SK-N-SH (cell line): ENCODE data around the gene GLRX5. TPM values are rescaled to one million over a fixed set of nuclear protein-coding genes. Genes with fewer than 3 reads are reported as not detected.

Experiments
- CTCF ChIA-PET: fragments of 300-600, 350-600 bp; formaldehyde crosslinking; extraction: SDS; loops from one replicate; lab custom pipeline; 2021; lab: Yijun Ruan, JAX
- POLR2A ChIA-PET: fragments of 350-600 bp; sonication (Branson Sonifier 250); formaldehyde crosslinking; extraction: SDS; loops from one replicate; lab custom pipeline; 2020; ENCODE audit warnings: antibody characterized with exemption, inconsistent platforms; lab: Yijun Ruan, JAX
- DNase-seq: peaks from one replicate; pipeline ENCODE4 v3.0.0; 2012
- H2AFZ ChIP-seq: fragments of 200-600 bp; sonication (generic); 2 replicates; pipeline ENCODE4 v1.8.1; 2016; ENCODE audit warnings: antibody characterized with exemption, mild to moderate bottlenecking, low read depth
- H3F3A ChIP-seq: fragments of 200-600 bp; sonication (generic); replicated peaks from 2 replicates; pipeline ENCODE3; 2016; ENCODE audit warnings: antibody characterized with exemption, mild to moderate bottlenecking; ENCODE audit not compliant: insufficient read depth
- H3K27ac ChIP-seq, 2 experiments: fragments of 200-500 bp in 1 of 2; fragments of 200-600 bp in 1 of 2; sonication (Bioruptor generic) in 1 of 2; sonication (generic), shearing (Covaris generic) in 1 of 2; 2 replicates each; pipeline versions ENCODE4 v1.5.1 to v1.6.1; 2014 to 2016; ENCODE audit warnings: low read depth in 2 of 2, inconsistent platforms in 1 of 2, low read length in 1 of 2, mild to moderate bottlenecking in 1 of 2, mixed read lengths in 1 of 2
- H3K27me3 ChIP-seq: fragments of 200-600 bp; sonication (generic), shearing (Covaris generic); 2 replicates; pipeline ENCODE4 v1.6.1; 2016; ENCODE audit warnings: mixed run types; ENCODE audit not compliant: insufficient read depth
- H3K36me3 ChIP-seq, 2 experiments: fragments of 200-500 bp in 1 of 2; fragments of 200-600 bp in 1 of 2; sonication (Bioruptor generic) in 1 of 2; sonication (generic) in 1 of 2; replicated peaks in 1 of 2; 2 replicates each; pipeline versions ENCODE3 to v1.5.1; 2014 to 2016; ENCODE audit warnings: low read length in 1 of 2, mild to moderate bottlenecking in 1 of 2; ENCODE audit not compliant: insufficient read depth in 2 of 2, control insufficient read depth in 1 of 2
- H3K4me1 ChIP-seq, 2 experiments: fragments of 200-500 bp in 1 of 2; fragments of 200-600 bp in 1 of 2; sonication (Bioruptor generic) in 1 of 2; sonication (generic), shearing (Covaris generic) in 1 of 2; 2 replicates each; pipeline versions ENCODE4 v1.5.1 to v1.6.1; 2014 to 2016; ENCODE audit warnings: low read depth in 1 of 2, low read length in 1 of 2, mixed run types in 1 of 2; ENCODE audit not compliant: insufficient read depth in 2 of 2, control insufficient read depth in 1 of 2
- H3K4me2 ChIP-seq: fragments of 200-600 bp; sonication (generic), shearing (Covaris generic); 2 replicates; pipeline ENCODE4 v1.6.1; 2017; ENCODE audit warnings: mixed run types
- H3K4me3 ChIP-seq, 2 experiments: fragments of 200-500 bp in 1 of 2; fragments of 200-600 bp in 1 of 2; sonication (Bioruptor generic) in 1 of 2; sonication (generic), shearing (Covaris generic) in 1 of 2; 2 replicates each; pipeline versions ENCODE4 v1.5.1 to v1.8.1; 2014 to 2016; ENCODE audit warnings: low read depth in 2 of 2, inconsistent platforms in 1 of 2, low read length in 1 of 2, mild to moderate bottlenecking in 1 of 2, mixed read lengths in 1 of 2, moderate library complexity in 1 of 2
- H3K79me2 ChIP-seq: fragments of 200-600 bp; sonication (generic); 2 replicates; pipeline ENCODE4 v1.8.1; 2017; ENCODE audit warnings: mild to moderate bottlenecking; ENCODE audit not compliant: insufficient read depth
- H3K9ac ChIP-seq: fragments of 200-600 bp; sonication (generic); 2 replicates; pipeline ENCODE4 v1.6.1; 2017; ENCODE audit warnings: mixed run types
- H3K9me2 ChIP-seq: fragments of 200-600 bp; sonication (generic); 2 replicates; pipeline ENCODE4 v1.6.1; 2017; ENCODE audit warnings: mixed run types
- H3K9me3 ChIP-seq: fragments of 200-600 bp; sonication (generic); 2 replicates; pipeline ENCODE4 v1.6.1; 2017; ENCODE audit warnings: mixed run types, mild to moderate bottlenecking, moderate library complexity
- H4K20me1 ChIP-seq: fragments of 200-600 bp; sonication (generic); 2 replicates; pipeline ENCODE4 v1.6.1; 2017; ENCODE audit warnings: mild to moderate bottlenecking, mixed run types; ENCODE audit not compliant: insufficient read depth
- CTCF ChIP-seq: fragments of 200-600 bp; sonication (generic); IDR thresholded peaks from 2 replicates; pipeline ENCODE4 v1.6.1; 2017; ENCODE audit warnings: antibody characterized with exemption, mild to moderate bottlenecking, moderate library complexity
- EP300 ChIP-seq, 2 experiments: IDR thresholded peaks; 2 replicates each; pipeline versions ENCODE4 v1.4.0 to v1.6.1; 2012; ENCODE audit warnings: borderline replicate concordance in 1 of 2, low read depth in 1 of 2, low read length in 1 of 2
- FOXM1 ChIP-seq: IDR thresholded peaks from 2 replicates; pipeline ENCODE4 v1.4.0; 2012; ENCODE audit warnings: low read depth, mild to moderate bottlenecking
- GABPA ChIP-seq: IDR thresholded peaks from 2 replicates; pipeline ENCODE4 v1.4.0; 2012; ENCODE audit warnings: low read depth, mild to moderate bottlenecking
- MEF2A ChIP-seq: IDR thresholded peaks from 2 replicates; pipeline ENCODE4 v1.4.0; 2012; ENCODE audit warnings: low read depth, borderline replicate concordance
- MXI1 ChIP-seq: IDR thresholded peaks from 2 replicates; pipeline ENCODE4 v1.6.1; 2012; ENCODE audit warnings: mild to moderate bottlenecking, low read depth, low read length, improper control_type of control experiment
- POLR2AphosphoS5 ChIP-seq: IDR thresholded peaks from 2 replicates; pipeline ENCODE4 v1.6.1; 2012; ENCODE audit warnings: low read depth, low read length
- RCOR1 ChIP-seq: fragments of 150-350 bp; IDR thresholded peaks from 2 replicates; pipeline ENCODE4 v1.6.1; 2017; ENCODE audit warnings: antibody characterized with exemption, low read length
- RFX5 ChIP-seq: IDR thresholded peaks from 2 replicates; pipeline ENCODE4 v1.6.1; 2012; ENCODE audit warnings: mild to moderate bottlenecking, improper control_type of control experiment, low read length
- RXRA ChIP-seq: IDR thresholded peaks from 2 replicates; pipeline ENCODE4 v1.4.0; 2012; ENCODE audit warnings: low read depth, mild to moderate bottlenecking, borderline replicate concordance
- TCF12 ChIP-seq: IDR thresholded peaks from 2 replicates; pipeline ENCODE4 v1.4.0; 2012
- USF2 ChIP-seq: fragments of 150-350 bp; IDR thresholded peaks from 2 replicates; pipeline ENCODE4 v1.6.1; 2017; ENCODE audit warnings: antibody characterized with exemption, low read length, low read depth, borderline replicate concordance
- ZBTB33 ChIP-seq: IDR thresholded peaks from 2 replicates; pipeline ENCODE4 v1.4.0; 2012; ENCODE audit warnings: low read depth, borderline replicate concordance
- WGBS: methylation state at CpG from one replicate; pipeline ENCODE4 v1.1.6; 2017; ENCODE audit warnings: low lambda C conversion rate; 5-methylcytosine and 5-hydroxymethylcytosine counted together
- polyA plus RNA-seq, 3 experiments: library from polyadenylated mRNA; depleted of rRNA; stranded (reverse); fragments of >200 nt; gene quantifications; 2 replicates each; pipeline ENCODE4 v1.2.3, GENCODE V29; 2012

Gene GLRX5
- polyA plus RNA-seq, 1 of the 3 experiments (the other 2 are of a cell fraction): 29.1 TPM

- Histone ChIP-seq H2AFZ (no peak overlapping the region), H4K20me1 (no peaks in the 10 kb centered on the region), H3K9ac (no peak overlapping the region), H3K27ac (no peak overlapping the region), H3K79me2 (no peaks in the 10 kb centered on the region; the same call in 1 of the 2 replicates), H3K27me3 (no peaks in the 10 kb centered on the region), H3K9me3 (no peaks in the 10 kb centered on the region), H3K9me2 (no peaks in the 10 kb centered on the region), H3K4me2 (no peak overlapping the region), H3K36me3 (no peaks in the 10 kb centered on the region), H3K4me3 (no peak overlapping the region), H3K4me1 (peaks cover 23 to 49% of the 10 kb centered on the region in 2 experiments), H3F3A (peaks cover 8% of the 10 kb centered on the region)
- no peak for DNase-seq
- WGBS: 95% methylated on average over 4 of the region's 5 CpGs
- ChIA-PET POLR2A (no interaction called here), CTCF (interaction anchor here (1.0 kb wide), 2 partner anchors 14 to 16 kb away, joined by 4 to 5 read pairs; no protein-coding TSS in a partner anchor)
- TF ChIP-seq ZBTB33 (no peak), RCOR1 (no peak), MEF2A (no peak), TCF12 (no peak), EP300 (IDR thresholded peaks at IDR 0.05; ENCODE audit: borderline replicate concordance in 1 of 2, low read depth in 1 of 2, low read length in 1 of 2) (no peak), RXRA (no peak), RFX5 (no peak), POLR2AphosphoS5 (no peak), CTCF (no peak), FOXM1 (no peak)
These were observed 24.0 kb upstream of the GLRX5 start for GRCh38 chr14:95510804-95511203.

- Histone ChIP-seq H3K9ac (no peak overlapping the region), H3K79me2 (no peaks in the 10 kb centered on the region), H3K4me3 (no peak overlapping the region), H2AFZ (no peak overlapping the region), H3K4me1 (peaks cover 23 to 45% of the 10 kb centered on the region in 2 experiments), H3K4me2 (no peak overlapping the region), H3K9me3 (no peaks in the 10 kb centered on the region), H3K27ac (no peak overlapping the region), H4K20me1 (no peaks in the 10 kb centered on the region), H3K9me2 (no peaks in the 10 kb centered on the region), H3F3A (peaks cover 8% of the 10 kb centered on the region), H3K27me3 (no peaks in the 10 kb centered on the region)
- no peak for TF ChIP-seq MXI1
- TF ChIP-seq GABPA: no peak
- no peak for TF ChIP-seq USF2
- TF ChIP-seq, all 33 proteins: peak for 0
- CTCF ChIA-PET: interaction anchor here (0.9 to 9.6 kb wide), 3 partner anchors 15 to 66 kb away, joined by 3 to 97 read pairs (median 5); no protein-coding TSS in a partner anchor
- no peaks in the 10 kb centered on the region for H3K36me3 ChIP-seq
- POLR2A ChIA-PET: interaction anchor here (0.6 kb wide), 1 partner anchor 265 kb away, joined by 3 read pairs; no protein-coding TSS in a partner anchor
- WGBS: 88% methylated on average over 5 of the region's 5 CpGs
- DNase-seq: no peak
These were observed 23.2 kb upstream of the GLRX5 start for GRCh38 chr14:95511687-95512086.
